NCI-H524 (cell line): ENCODE measurements around the gene NRXN3.

Experiments
- DNase-seq, 2 experiments: peaks; one replicate each; lab custom pipeline; 2025; lab: John Stamatoyannopoulos, UW

Gene NRXN3

GRCh38 chr14:79578470-79578869, 1408.3 kb downstream of the NRXN3 start:
- DNase-seq = no peak

GRCh38 chr14:79580414-79580813, 1410.2 kb downstream of the NRXN3 start:
- DNase-seq = no peak

GRCh38 chr14:79580906-79581305, 1410.7 kb downstream of the NRXN3 start:
- DNase-seq = no peak

- DNase-seq = no peak
Observed at GRCh38 chr14:79581912-79582576, 1411.9 kb downstream of the NRXN3 start.

- DNase-seq = no peak
Observed at GRCh38 chr14:79583738-79584408, 1413.7 kb downstream of the NRXN3 start.

GRCh38 chr14:79584679-79585078, 1414.5 kb downstream of the NRXN3 start:
- DNase-seq = no peak

- no peak for DNase-seq
Observed at GRCh38 chr14:79585845-79586244, 1415.7 kb downstream of the NRXN3 start.

- DNase-seq = no peak
Observed at GRCh38 chr14:79586416-79586815, 1416.2 kb downstream of the NRXN3 start.

GRCh38 chr14:79586989-79587598, 1416.9 kb downstream of the NRXN3 start:
- no peak for DNase-seq

- DNase-seq = no peak
Observed at GRCh38 chr14:79587875-79588274, 1417.7 kb downstream of the NRXN3 start.

- no peak for DNase-seq
Observed at GRCh38 chr14:79588398-79588797, 1418.2 kb downstream of the NRXN3 start.

- DNase-seq = no peak
Observed at GRCh38 chr14:79596551-79596950, 1426.4 kb downstream of the NRXN3 start.

- no peak for DNase-seq
Observed at GRCh38 chr14:79597566-79597965, 1427.4 kb downstream of the NRXN3 start.

- DNase-seq = no peak
Observed at GRCh38 chr14:79598339-79598738, 1428.2 kb downstream of the NRXN3 start.

GRCh38 chr14:79599239-79599638, 1429.1 kb downstream of the NRXN3 start:
- no peak for DNase-seq

- no peak for DNase-seq
Observed at GRCh38 chr14:79600406-79600805, 1430.2 kb downstream of the NRXN3 start.

- no peak for DNase-seq
Observed at GRCh38 chr14:79601579-79601978, 1431.4 kb downstream of the NRXN3 start.

GRCh38 chr14:79602045-79602444, 1431.9 kb downstream of the NRXN3 start:
- DNase-seq = no peak

GRCh38 chr14:79602742-79603141, 1432.6 kb downstream of the NRXN3 start:
- no peak for DNase-seq

GRCh38 chr14:79605849-79606248, 1435.7 kb downstream of the NRXN3 start:
- peak; percentile 36 to 61 for DNase-seq

- DNase-seq = no peak
Observed at GRCh38 chr14:79608446-79608845, 1438.3 kb downstream of the NRXN3 start.

GRCh38 chr14:79613625-79614024, 1443.5 kb downstream of the NRXN3 start:
- no peak for DNase-seq

GRCh38 chr14:79614448-79614847, 1444.3 kb downstream of the NRXN3 start:
- no peak for DNase-seq
